ENCODE measurements around the gene BNIPL.

Gene BNIPL

DNA sequence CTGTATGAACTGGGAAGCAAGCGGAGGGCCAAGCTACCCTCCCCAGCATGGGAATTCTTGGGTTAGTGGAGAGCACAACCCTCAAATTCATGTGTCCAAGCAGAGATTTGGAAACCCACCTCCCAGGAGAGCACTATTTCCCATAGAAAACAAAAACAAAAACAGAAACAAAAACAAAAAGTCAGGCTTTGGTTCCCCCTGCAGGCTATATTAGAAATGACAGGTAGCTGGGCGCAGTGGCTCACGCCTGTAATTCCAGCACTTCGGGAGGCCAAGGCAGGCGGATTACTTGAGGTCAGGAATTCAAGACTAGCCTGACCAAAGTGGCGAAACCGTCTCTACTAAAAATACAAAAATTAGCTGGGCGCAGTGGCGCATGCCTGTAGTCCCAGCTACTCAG lies 40.5 kb upstream of the BNIPL start:
- peaks cover 19 to 42% (median 37%) of the 10 kb centered on the region in 3 donors for H3K36me3 ChIP-seq
- peaks cover 0 to 4% (median 0%) of the 10 kb centered on the region in 4 donors for H3K4me1 ChIP-seq
- no peak overlapping the region for H3K4me3 ChIP-seq
- no peaks in the 10 kb centered on the region for H3K9me3 ChIP-seq
- H3K27ac ChIP-seq, result peak overlapping the region in 1 of 2 donors; percentile 27
- peak; percentile 80 to 83 for TF ChIP-seq CTCF (IDR thresholded peaks at IDR 0.05)
- intact Hi-C loops (cut with DNase I; ENCODE audit: low total_unique reads), result no loop called here
- peak in 1 of 2 donors; percentile 63 for DNase-seq
- no peaks in the 10 kb centered on the region for H3K27me3 ChIP-seq

GRCh38 chr1:150997126-150997872 lies 39.1 kb upstream of the BNIPL start:
- H3K4me3 ChIP-seq, result no peak overlapping the region
- H3K27ac ChIP-seq, result no peak overlapping the region
- H3K4me1 ChIP-seq, result peaks cover 0 to 6% (median 3%) of the 10 kb centered on the region in 4 donors
- no peak for TF ChIP-seq CTCF (IDR thresholded peaks at IDR 0.05)
- H3K27me3 ChIP-seq, result no peaks in the 10 kb centered on the region
- H3K36me3 ChIP-seq, result peaks cover 19 to 56% (median 51%) of the 10 kb centered on the region in 3 donors
- DNase-seq, result no peak
- intact Hi-C loops (cut with DNase I; ENCODE audit: low total_unique reads), result no loop called here
- H3K9me3 ChIP-seq, result no peaks in the 10 kb centered on the region

DNA sequence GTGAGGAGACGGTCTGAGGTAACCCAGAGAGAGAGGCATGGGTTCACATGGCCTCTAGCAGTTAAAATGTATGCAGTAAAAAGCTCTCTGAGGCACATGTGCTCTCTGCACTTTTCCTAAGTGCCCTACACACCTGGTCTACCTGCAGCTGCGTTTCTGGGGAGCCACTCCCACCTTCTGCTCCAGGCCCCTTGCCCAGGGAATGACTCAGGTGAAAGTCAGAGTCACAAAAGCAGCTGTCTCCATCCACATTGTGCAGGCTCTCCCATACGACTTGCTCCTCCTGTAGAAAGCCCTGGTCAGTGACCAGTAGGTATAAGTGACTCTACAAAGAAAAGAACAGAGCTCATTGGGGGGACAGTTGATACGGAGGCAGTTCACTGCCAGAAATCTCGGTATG lies 38.4 kb upstream of the BNIPL start:
- H3K9me3 ChIP-seq, result no peaks in the 10 kb centered on the region
- H3K4me1 ChIP-seq, result peaks cover 0 to 10% (median 3%) of the 10 kb centered on the region in 4 donors
- no peak overlapping the region for H3K4me3 ChIP-seq
- no peaks in the 10 kb centered on the region for H3K27me3 ChIP-seq
- no peak overlapping the region for H3K27ac ChIP-seq
- TF ChIP-seq CTCF (IDR thresholded peaks at IDR 0.05), result no peak
- intact Hi-C loops (cut with DNase I; ENCODE audit: low total_unique reads), result no loop called here
- peaks cover 19 to 58% (median 53%) of the 10 kb centered on the region in 3 donors for H3K36me3 ChIP-seq
- DNase-seq, result no peak

GRCh38 chr1:150999051-150999674 lies 37.2 kb upstream of the BNIPL start:
- TF ChIP-seq CTCF (IDR thresholded peaks at IDR 0.05), result no peak
- Histone ChIP-seq H3K36me3 (peaks cover 19 to 58% (median 53%) of the 10 kb centered on the region in 3 donors), H3K9me3 (no peaks in the 10 kb centered on the region), H3K27me3 (no peaks in the 10 kb centered on the region), H3K4me3 (no peak overlapping the region), H3K27ac (no peak overlapping the region), H3K4me1 (peaks cover 0 to 22% (median 13%) of the 10 kb centered on the region in 4 donors)
- no peak for DNase-seq
- intact Hi-C loops (cut with DNase I; ENCODE audit: low total_unique reads), result no loop called here

DNA sequence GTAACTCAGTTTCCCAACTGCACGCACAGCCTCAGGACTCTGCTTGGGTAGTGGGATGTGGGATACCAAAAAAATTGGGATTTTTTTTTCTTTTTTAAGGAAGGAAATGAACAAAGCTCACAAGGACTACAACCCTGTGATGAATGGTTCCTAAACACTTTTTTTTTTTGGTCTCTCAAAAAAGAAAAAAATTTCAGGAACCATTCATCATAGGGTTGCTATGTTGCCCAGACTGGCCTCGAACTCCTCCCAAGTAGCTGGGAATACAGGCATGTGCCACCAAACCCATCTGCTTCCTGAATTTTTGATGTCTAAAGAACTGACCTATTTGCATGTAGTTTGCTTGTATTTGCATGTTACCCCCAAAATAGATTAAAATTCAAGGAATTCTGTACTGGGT lies 36.5 kb upstream of the BNIPL start:
- no peak for DNase-seq
- Histone ChIP-seq H3K4me1 (peaks cover 0 to 30% (median 20%) of the 10 kb centered on the region in 4 donors), H3K27me3 (no peaks in the 10 kb centered on the region), H3K27ac (no peak overlapping the region), H3K36me3 (peaks cover 19 to 58% (median 53%) of the 10 kb centered on the region in 3 donors), H3K4me3 (no peak overlapping the region), H3K9me3 (no peaks in the 10 kb centered on the region)
- TF ChIP-seq CTCF (IDR thresholded peaks at IDR 0.05), result no peak
- intact Hi-C loops (cut with DNase I; ENCODE audit: low total_unique reads), result loop anchor here (10.0 kb wide), 1 partner anchor 445 kb away; no protein-coding TSS in a partner anchor
